Activated naive CD8-positive, alpha-beta T cell treated with anti-CD3 and anti-CD28 coated beads, Interleukin-2, amount 50 U/mL, for 24 hours (primary cell): ENCODE data around the gene PPP1R3F.

Source experiments
- ATAC-seq: fragments of 150-1000 bp; cut with Tn5 transposase; one replicate; pipeline ENCODE4 v1.10.0; 2021
- DNase-seq: peaks from one replicate; pipeline ENCODE4 v3.0.0; 2021
- H3K27ac Mint-ChIP-seq: one replicate; pipeline ENCODE4 v1.8.0; 2021; ENCODE audit warnings: mild to moderate bottlenecking, mixed read lengths
- H3K27me3 Mint-ChIP-seq: one replicate; pipeline ENCODE4 v1.8.0; 2021; ENCODE audit warnings: mixed read lengths
- H3K36me3 Mint-ChIP-seq: one replicate; pipeline ENCODE4 v1.8.0; 2021; ENCODE audit warnings: low read depth, mixed read lengths
- H3K4me1 Mint-ChIP-seq: one replicate; pipeline ENCODE4 v1.8.0; 2021; ENCODE audit warnings: mixed read lengths
- H3K4me3 Mint-ChIP-seq: one replicate; pipeline ENCODE4 v1.8.0; 2021; ENCODE audit warnings: mild to moderate bottlenecking, moderate library complexity, mixed read lengths
- H3K9me3 Mint-ChIP-seq: one replicate; pipeline ENCODE4 v1.8.0; 2021; ENCODE audit warnings: mixed read lengths

PPP1R3F gene

DNA sequence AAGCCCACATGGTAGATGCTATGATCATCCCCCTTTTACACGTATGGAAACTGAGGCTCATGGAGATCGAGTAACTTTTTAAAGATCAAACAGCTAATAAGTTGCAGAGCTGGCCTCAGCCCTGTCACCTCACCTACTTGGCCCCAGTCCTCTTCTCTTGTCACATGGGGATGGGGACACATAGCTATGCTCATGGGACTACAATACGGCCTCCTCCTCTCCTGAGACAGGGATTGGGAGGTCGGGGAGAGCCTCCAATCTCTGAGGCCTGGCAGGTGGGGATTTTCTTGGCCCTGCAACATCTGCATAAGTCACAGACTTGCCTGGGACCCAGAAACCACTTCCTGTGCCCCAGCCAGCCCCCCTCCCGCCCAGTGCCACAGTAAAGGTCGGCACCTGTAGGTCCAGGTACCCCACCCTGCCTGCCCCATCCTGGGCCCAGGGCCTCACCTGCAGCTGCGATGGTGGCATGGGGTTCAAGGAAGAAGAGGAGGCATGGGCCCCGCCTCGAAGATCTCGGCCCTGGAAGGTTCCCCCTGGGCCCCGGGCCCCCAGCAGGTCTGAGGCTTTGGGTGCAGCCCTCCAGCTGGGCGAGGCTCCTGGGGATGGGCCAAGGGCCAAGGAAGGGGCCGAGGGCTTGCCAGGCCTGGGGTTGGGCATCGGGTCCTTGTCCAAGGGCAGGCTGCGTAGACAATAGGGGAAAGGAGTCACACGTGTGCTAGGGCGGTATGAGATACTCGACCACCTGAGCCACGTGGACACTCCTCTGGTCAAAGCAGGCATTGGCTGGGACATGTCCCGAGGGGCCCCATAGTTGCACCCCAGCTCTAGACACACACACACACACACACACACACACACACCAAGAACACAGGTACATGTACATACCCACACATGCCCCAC, 11.5 kb upstream of the PPP1R3F start:
- H3K27ac Mint-ChIP-seq = peak overlapping the region; percentile 52
- peaks cover 35% of the 10 kb centered on the region for H3K4me1 Mint-ChIP-seq

DNA sequence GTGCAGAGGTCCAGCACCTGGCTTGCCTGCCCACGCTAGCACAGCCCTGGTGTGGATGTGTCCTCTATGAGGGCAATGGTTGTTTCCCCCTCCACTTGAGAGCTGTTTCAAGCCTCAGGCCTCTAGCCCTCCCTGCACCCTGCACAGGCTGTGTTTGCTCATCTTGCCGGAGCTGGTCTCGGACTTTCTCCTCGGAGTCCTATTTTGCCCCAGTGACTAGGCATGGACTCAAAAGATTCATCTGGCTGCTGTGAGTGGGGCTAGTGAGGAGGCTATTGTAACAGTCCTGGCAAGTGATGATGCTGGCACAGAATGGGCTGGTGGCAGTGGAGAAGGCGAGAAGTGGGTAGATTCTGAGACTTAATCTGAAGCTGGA, 10.9 kb upstream of the PPP1R3F start:
- Mint-ChIP-seq H3K4me1 (peaks cover 40% of the 10 kb centered on the region), H3K36me3 (no peaks in the 10 kb centered on the region), H3K27ac (peak overlapping the region; percentile 37), H3K27me3 (no peaks in the 10 kb centered on the region), H3K4me3 (no peak overlapping the region), H3K9me3 (no peaks in the 10 kb centered on the region)
- DNase-seq (no peak), ATAC-seq (no peak)

More for the DNA sequence above, 11.5 kb upstream of the PPP1R3F start:
- no peaks in the 10 kb centered on the region for H3K9me3 Mint-ChIP-seq
- H3K4me3 Mint-ChIP-seq = no peak overlapping the region
- no peak for DNase-seq
- no peaks in the 10 kb centered on the region for H3K36me3 Mint-ChIP-seq
- ATAC-seq = peak; percentile 8
- H3K27me3 Mint-ChIP-seq = no peaks in the 10 kb centered on the region

DNA sequence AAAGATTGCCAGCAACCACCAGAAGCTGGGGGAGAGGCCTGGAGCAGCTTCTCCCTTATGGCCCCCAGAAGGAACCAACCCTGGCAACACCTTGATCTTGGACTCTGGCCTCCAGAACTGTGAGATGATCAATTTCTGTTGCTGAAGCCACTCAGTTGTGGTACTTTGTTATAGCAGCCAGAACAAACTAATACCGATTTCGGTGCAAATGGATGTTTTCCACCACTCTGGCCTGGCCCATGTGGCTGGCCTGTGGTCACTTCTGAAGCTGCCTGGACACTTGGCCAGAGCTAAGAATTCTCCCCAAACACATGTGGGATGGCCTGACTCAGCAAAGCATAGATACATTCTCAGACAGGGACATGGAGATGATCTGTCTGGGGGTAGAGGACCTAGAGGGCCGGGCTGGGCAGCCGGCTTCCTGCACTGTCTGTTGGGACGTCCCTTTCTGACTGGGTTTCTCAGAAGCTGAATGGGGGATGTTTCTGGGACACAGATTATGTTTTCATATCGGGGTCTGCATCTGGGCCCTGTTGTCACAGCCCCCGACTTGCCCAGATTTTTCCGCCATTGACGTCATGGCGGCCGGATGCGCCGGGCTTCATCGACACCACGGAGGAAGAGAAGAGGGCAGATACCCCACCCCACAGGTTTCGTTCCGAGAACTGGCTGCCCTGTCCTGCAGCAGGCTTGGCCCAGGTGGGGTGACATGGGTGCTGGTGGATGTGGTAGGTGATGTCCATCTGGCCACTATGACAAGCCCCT, 9.2 kb upstream of the PPP1R3F start:
- H3K4me1 Mint-ChIP-seq = peaks cover 57% of the 10 kb centered on the region
- no peaks in the 10 kb centered on the region for H3K27me3 Mint-ChIP-seq
- DNase-seq (no peak), ATAC-seq (no peak)
- H3K27ac Mint-ChIP-seq = no peak overlapping the region
- H3K9me3 Mint-ChIP-seq = no peaks in the 10 kb centered on the region
- H3K4me3 Mint-ChIP-seq = no peak overlapping the region
- H3K36me3 Mint-ChIP-seq = no peaks in the 10 kb centered on the region

DNA sequence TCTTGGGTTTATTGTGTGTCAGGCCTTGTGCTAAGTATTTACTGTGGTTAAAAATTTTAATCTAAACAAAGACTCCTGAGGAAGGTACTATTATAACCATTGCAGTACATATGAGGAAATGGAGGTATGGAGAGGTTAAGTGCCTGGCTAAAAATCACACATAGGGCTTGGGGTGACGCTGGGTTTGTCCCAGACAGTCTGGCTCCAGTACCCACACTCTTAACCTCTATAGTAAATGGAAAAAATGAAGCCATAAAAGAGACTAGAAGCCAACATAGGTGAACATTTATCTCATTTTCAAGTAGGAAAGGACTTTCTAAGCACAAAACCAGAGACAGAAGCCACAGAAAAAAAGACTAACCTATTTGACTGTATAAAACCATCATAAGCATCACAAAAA, 7.0 kb upstream of the PPP1R3F start:
- no peaks in the 10 kb centered on the region for H3K9me3 Mint-ChIP-seq
- no peaks in the 10 kb centered on the region for H3K27me3 Mint-ChIP-seq
- peak overlapping the region; percentile 24 for H3K4me3 Mint-ChIP-seq
- DNase-seq (no peak), ATAC-seq (peak; percentile 88)
- peaks cover 53% of the 10 kb centered on the region for H3K4me1 Mint-ChIP-seq
- H3K36me3 Mint-ChIP-seq = no peaks in the 10 kb centered on the region
- peak overlapping the region; percentile 76 for H3K27ac Mint-ChIP-seq

GRCh38 chrX:49263631-49264030, 6.0 kb upstream of the PPP1R3F start:
- no peaks in the 10 kb centered on the region for H3K27me3 Mint-ChIP-seq
- no peak for ATAC-seq
- peak overlapping the region; percentile 71 for H3K27ac Mint-ChIP-seq
- DNase-seq = no peak
- H3K4me1 Mint-ChIP-seq = peaks cover 53% of the 10 kb centered on the region
- H3K9me3 Mint-ChIP-seq = no peaks in the 10 kb centered on the region
- no peaks in the 10 kb centered on the region for H3K36me3 Mint-ChIP-seq
- peak overlapping the region; percentile 67 for H3K4me3 Mint-ChIP-seq

GRCh38 chrX:49264460-49264859, 5.1 kb upstream of the PPP1R3F start, which contains the start of gene FOXP3:
TSS of gene FOXP3 (minus strand) at chrX:49264710. CDS start at chrX:49258505, 6,205 bp downstream.
- peak within 1 kb of the TSS; percentile 71 for H3K27ac Mint-ChIP-seq
- peak within 1 kb of the TSS; percentile 67 for H3K4me3 Mint-ChIP-seq
- peaks cover 3% of the 10 kb centered on the region for H3K27me3 Mint-ChIP-seq
- peaks cover 57% of the 10 kb centered on the region for H3K4me1 Mint-ChIP-seq
- no peaks in the 10 kb centered on the region for H3K36me3 Mint-ChIP-seq
- no peaks in the 10 kb centered on the region for H3K9me3 Mint-ChIP-seq
- no peak for ATAC-seq
- DNase-seq = no peak

- Mint-ChIP-seq H3K9me3 (no peaks in the 10 kb centered on the region), H3K4me3 (no peak overlapping the region), H3K36me3 (peaks cover 5% of the 10 kb centered on the region), H3K27me3 (peaks cover 3% of the 10 kb centered on the region), H3K27ac (no peak overlapping the region), H3K4me1 (peaks cover 63% of the 10 kb centered on the region)
- no peak for DNase-seq
- ATAC-seq = no peak
Measured at GRCh38 chrX:49266523-49267445, 2.8 kb upstream of the PPP1R3F start.

DNA sequence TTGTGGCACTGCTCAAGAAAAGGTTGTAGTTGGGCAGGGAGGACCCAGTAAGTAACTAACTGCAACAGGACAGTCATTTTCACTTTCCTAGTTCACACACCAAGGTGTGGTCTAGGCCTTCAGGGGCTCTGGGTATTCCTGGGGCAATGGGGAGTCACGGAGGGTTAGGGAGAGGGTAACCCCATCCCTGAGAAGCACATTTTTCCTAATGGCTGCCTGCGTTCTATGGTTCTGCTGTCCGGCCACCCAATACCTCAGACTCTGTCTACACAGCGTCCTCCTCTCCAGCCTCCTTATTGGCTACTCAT, 937 bp upstream of the PPP1R3F start:
- ATAC-seq = no peak
- H3K27ac Mint-ChIP-seq = peak overlapping the region; percentile 99
- H3K4me3 Mint-ChIP-seq = peak overlapping the region; percentile 92
- no peaks in the 10 kb centered on the region for H3K9me3 Mint-ChIP-seq
- no peak for DNase-seq
- peaks cover 62% of the 10 kb centered on the region for H3K4me1 Mint-ChIP-seq
- peaks cover 3% of the 10 kb centered on the region for H3K27me3 Mint-ChIP-seq
- H3K36me3 Mint-ChIP-seq = peaks cover 5% of the 10 kb centered on the region

DNA sequence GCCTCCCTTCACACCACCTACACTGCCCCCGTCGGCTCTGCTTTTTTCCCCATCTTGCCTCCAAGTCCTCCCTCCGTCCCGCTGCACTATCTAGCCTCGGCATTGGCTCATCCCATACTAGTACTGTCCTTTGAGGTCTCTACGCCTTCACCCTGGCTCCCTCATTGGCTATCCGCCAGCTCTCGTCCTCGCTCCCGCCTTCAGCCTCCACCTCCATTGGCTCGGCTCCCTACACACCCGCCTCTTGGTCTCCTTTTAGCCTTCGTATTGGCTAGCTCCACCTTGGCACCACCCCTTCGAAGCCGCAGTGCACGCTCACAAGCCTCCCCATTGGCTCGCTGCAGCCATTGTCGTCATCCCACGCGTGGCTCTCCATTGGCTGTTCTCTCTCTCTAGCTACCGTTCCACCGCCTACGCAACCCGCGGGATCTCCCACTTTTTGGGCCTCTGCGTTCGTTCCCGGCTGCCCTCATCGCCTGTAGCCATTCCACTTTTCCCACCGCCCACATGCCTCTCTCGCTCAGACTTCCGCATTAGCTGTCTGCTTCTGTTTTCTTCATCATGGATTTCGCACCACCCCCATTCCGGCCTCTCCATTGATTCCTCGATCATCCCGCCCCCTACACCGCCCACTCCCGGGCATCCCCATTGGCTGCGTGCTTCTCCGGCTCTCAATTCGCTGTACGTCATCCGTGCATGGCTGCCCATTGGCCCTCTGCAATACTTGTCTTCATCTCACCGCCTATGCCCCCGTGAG, 405 bp upstream of the PPP1R3F start:
- Mint-ChIP-seq H3K27ac (peak overlapping the region; percentile 99), H3K4me3 (peak overlapping the region; percentile 92), H3K36me3 (peaks cover 5% of the 10 kb centered on the region), H3K27me3 (peaks cover 3% of the 10 kb centered on the region), H3K4me1 (peaks cover 62% of the 10 kb centered on the region), H3K9me3 (no peaks in the 10 kb centered on the region)
- DNase-seq (peak; percentile 92), ATAC-seq (peak; percentile 80)

GRCh38 chrX:49270249-49270921, 792 bp downstream of the PPP1R3F start:
- peaks cover 62% of the 10 kb centered on the region for H3K4me1 Mint-ChIP-seq
- no peak for DNase-seq

DNA sequence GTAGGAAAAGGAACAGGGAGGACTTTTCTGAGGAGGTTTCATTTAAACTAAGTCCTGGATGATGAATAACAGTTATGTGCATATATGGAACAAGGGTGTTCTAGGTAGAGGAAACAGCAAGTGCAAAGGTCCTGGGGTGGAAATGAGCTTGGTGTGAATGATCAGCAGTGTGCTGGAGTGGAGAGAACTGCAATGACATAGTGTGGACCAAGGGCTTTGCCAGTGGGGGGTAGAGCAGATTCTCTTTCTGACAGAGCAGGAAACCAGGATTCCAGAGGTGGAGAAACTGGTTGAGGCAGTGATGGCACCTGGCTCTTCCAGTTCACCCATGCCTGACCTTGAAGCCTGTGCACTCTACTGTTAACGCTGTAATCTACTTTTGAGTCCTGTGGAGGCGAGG, 1.7 kb downstream of the PPP1R3F start:
- no peak for DNase-seq
- ATAC-seq = no peak
- Mint-ChIP-seq H3K4me1 (peaks cover 71% of the 10 kb centered on the region), H3K4me3 (peak overlapping the region; percentile 77), H3K27me3 (peaks cover 3% of the 10 kb centered on the region), H3K36me3 (peaks cover 9% of the 10 kb centered on the region), H3K27ac (peak overlapping the region; percentile 81), H3K9me3 (no peaks in the 10 kb centered on the region)

More at GRCh38 chrX:49270249-49270921, 792 bp downstream of the PPP1R3F start:
- Mint-ChIP-seq H3K9me3 (no peaks in the 10 kb centered on the region), H3K36me3 (peaks cover 9% of the 10 kb centered on the region), H3K27me3 (peaks cover 3% of the 10 kb centered on the region), H3K4me3 (peak overlapping the region; percentile 77), H3K27ac (peak overlapping the region; percentile 81)
- no peak for ATAC-seq

GRCh38 chrX:49272421-49272820, 2.8 kb downstream of the PPP1R3F start:
- H3K27ac Mint-ChIP-seq = peak overlapping the region; percentile 82
- H3K36me3 Mint-ChIP-seq = peaks cover 9% of the 10 kb centered on the region
- peaks cover 81% of the 10 kb centered on the region for H3K4me1 Mint-ChIP-seq
- H3K9me3 Mint-ChIP-seq = no peaks in the 10 kb centered on the region
- ATAC-seq (no peak), DNase-seq (no peak)
- H3K27me3 Mint-ChIP-seq = peaks cover 3% of the 10 kb centered on the region
- peak overlapping the region; percentile 65 for H3K4me3 Mint-ChIP-seq

GRCh38 chrX:49273181-49273727, 3.7 kb downstream of the PPP1R3F start:
- peak overlapping the region; percentile 82 for H3K27ac Mint-ChIP-seq
- ATAC-seq = peak; percentile 12
- DNase-seq = peak; percentile 18
- H3K9me3 Mint-ChIP-seq = no peaks in the 10 kb centered on the region
- H3K36me3 Mint-ChIP-seq = peaks cover 9% of the 10 kb centered on the region
- H3K4me1 Mint-ChIP-seq = peaks cover 83% of the 10 kb centered on the region
- H3K27me3 Mint-ChIP-seq = peaks cover 3% of the 10 kb centered on the region
- H3K4me3 Mint-ChIP-seq = peak overlapping the region; percentile 65
